Activated CD4-positive, alpha-beta T cell treated with anti-CD3 and anti-CD28 coated beads, Interleukin-2, Interleukin-6, amounts not matched to agents 100 ng/mL and 50 ng/mL, durations not matched to agents 16 hours and 8 hours (primary cell): ENCODE data around the gene TNK2.

Experiments
- DNase-seq: peaks from one replicate; pipeline ENCODE4 v3.0.0-alpha.2; 2020

The TNK2 gene

GRCh38 chr3:195897853-195898415 lies 10.4 kb downstream of the TNK2 start:
- no peak for DNase-seq

DNA sequence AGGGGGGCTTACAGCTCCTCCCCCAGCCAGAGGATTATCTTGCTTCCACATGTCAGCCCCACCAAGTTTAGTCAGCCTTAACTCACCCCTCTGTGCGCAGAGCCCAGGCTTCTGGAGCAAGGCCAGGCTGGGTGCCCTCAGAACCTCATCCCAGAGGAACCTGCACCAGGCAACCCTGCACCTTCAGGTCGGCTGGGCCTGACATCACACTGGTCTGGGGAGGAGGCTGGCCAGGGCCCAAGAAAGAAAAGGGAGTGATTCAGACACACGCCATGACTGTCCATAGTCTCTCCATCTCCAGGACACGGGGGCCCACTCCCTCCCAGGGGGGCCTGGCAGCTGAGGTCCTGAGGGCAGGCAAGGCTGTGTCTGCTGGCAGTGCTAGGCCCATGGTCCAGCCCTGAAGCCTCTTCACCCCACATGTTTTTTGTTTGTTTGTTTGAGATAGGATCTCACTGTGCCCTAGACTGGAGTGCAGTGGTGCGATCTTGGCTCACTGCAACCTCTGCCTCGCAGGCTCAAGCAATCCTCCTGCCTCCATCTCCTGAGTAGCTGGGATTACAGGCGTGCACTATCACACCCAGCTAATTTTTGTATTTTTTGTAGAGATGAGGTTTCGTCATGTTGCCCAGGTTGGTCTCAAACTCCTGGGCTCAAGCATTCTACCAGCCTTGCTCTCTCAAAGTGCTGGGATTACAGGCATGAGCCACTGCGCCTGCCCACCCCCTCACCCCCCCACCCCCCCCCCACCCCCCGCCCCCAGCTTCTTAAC lies 11.1 kb downstream of the TNK2 start:
- no peak for DNase-seq

DNA sequence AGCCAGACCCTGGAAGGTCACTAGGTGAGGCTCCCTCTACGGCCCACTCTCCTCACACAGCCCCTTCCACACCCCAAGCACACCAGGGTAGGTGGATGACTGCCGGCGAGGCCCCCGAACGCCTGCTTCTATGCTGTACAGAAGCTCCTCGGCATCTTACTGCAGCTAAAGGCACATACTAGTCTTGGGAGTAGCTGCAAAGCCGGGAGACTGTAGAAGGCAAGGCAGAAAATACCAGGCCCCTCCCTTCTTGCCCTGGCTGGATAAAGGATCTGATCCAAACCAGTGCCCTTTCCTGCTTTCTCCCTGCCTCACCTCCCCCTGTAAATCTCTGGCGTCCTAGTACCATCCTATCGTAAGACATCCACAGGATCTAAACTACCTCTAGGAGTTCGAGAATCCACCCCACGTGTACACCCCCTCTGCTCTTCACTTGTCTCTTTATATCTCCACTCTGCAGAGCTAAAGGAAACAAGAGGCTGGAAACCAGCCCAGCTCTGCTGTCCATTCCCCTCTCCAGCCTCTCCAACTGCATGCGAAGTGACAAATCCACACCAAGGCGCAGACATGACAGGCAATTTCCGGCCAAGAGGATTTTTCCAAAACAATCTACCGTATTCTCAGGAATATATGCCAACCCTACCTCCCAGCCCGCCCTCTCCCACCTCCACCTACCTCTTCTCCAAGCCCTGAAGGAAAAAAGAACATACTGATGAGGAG lies 11.8 kb downstream of the TNK2 start:
- no peak for DNase-seq

DNA sequence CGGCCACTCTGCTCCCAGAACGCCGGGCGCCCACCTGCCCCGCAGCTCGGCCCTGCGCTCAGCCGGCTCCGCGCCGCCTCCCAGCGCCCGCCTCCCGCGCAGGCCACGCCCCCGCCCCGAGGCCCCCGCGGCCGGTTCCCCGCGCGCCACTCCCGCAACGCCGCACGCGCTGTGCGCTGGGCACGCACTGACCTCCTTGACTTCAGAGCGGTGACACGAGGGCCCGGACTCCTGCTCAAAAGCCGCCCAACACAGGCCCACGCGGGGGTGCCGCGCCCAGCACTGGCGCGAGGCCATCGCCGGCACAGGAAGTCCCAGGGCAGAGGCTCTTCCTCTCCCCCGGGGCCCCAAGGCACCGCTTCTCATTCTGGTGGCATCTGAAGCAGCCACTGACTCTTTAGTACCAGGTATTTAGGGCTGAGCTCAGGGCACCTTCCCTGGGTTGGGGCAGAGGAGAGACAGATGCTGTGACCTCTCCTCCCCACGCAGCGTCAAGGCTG lies 12.4 kb downstream of the TNK2 start:
- DNase-seq: peak; percentile 71

GRCh38 chr3:195895078-195895860 lies 13.1 kb downstream of the TNK2 start:
- DNase-seq: peak; percentile 80

DNA sequence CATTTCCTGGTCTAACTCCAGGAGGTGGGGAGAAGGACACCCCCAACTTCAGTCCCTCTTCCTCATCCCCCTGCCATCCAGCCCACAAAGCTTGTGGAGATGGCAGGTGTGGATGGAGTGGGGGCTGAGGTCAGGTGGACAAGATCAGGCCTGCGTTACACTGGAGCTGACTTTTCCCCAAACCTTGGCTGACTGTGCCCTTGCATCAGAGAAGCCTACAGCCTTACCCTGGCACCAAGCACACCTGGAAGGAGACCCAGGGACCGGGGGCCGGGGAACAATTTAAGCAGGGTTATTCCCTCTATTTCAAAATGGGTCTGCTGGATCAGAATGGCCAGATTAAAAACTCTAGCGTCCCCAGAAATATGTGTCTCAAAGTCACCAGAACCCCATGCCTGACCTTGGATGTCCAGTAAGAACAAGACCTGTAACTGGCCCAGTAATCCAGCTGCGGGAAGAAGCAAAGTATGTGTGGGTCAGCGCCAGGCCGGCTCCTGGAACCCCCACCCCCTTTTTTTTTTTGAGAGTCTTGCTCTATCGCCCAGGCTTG lies 14.4 kb downstream of the TNK2 start:
- DNase-seq: no peak

GRCh38 chr3:195893516-195893915 lies 14.8 kb downstream of the TNK2 start:
- DNase-seq: no peak

GRCh38 chr3:195893044-195893395 lies 15.3 kb downstream of the TNK2 start:
- no peak for DNase-seq

DNA sequence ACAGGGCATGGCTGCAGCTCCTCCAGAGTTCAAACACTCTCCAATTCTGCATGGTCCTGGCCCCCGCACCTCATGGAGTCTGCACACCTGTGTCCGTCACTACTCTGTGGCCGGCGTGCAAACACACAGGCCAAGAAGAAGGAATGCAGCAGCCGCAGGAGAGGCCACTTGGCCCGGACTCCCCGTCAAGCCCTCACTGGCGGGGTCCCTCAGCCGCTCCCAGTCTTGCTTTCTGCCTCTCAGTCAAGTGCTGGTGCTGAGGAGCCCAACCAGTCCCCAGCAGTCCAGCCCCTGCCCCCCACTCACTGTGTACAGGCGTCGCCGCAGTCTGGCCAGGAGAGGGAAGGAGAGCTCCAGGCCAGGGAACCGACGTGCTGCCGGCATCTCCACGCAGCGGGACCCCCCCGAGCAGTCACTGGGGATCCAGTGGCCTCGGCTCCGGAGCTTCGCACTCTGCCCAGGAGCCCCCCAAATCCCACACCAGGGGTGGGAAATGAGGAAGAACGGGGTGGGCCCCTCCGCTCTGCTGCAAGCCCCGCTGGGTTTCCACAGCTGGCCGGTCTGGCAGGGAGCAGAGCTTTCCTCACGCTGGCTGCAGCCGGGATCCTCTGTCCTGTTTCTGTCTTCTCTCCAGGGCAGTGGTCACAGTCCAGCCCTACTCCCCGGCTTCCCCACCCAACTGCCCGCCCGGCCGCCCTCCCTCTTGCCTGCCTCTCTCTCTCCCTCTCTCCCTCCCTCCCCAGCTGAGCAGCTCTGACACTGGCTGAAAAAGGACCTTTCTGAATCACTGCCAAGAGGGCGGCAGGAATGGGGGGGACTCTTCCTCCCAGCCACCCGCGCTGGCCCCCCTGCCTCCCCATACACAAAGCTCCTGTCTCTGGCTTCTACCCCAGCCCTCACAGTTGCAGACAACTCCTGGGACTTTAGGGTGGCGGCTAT lies 16.0 kb downstream of the TNK2 start:
- DNase-seq: no peak

DNA sequence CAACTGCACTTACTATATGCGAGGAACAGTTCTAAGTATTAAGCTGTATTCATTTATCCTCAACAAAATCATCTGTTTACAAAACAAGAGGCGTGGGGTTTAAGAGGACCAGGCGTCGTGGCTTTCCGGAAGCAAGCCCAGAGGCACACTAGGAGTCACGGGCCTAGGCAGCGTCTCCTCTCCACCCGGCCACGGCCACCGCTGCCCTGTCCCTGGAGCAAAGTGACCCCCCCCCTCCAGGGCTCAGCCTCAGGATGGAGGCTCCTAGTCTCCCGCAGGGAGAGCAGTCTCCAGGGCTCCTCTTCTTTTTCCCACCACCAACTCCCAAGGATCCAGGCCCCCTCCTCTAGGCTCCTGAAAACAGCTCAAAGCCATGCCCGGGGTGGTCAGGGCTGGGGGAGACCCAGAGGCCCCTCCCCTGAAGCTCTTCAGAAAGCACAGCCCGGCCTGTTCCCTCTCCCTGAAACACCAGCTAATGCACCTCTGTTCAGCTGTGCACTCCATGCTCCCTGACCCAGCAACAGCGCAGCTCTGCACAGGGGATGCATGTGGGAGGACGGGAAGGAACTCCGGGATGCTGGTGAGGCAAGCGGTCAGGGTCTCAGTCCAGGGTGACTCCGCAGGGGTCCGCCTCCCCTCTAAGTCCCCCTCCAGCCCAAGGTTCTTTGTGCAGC lies 16.8 kb downstream of the TNK2 start:
- DNase-seq: no peak

DNA sequence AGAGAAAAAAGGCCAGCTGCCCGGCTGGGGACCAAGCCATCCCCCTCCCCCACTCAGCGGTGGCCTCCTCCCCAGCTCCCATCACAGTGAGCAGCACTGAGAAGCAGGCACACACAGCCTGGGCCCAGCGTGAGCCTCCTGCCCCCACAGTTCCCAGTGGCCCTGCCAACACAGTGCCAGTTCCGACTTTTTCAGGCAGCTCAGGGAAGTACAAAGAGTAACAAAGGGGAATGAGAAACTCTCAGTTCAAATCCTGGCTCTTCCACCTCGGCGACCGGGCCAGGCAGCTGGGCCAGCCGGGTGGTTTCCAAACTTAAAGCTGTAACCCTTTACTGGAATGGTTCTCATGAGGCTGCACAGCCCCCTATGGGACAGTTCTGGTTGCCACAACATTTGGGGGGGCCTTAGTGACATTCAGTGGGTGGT lies 18.5 kb downstream of the TNK2 start:
- DNase-seq: no peak

DNA sequence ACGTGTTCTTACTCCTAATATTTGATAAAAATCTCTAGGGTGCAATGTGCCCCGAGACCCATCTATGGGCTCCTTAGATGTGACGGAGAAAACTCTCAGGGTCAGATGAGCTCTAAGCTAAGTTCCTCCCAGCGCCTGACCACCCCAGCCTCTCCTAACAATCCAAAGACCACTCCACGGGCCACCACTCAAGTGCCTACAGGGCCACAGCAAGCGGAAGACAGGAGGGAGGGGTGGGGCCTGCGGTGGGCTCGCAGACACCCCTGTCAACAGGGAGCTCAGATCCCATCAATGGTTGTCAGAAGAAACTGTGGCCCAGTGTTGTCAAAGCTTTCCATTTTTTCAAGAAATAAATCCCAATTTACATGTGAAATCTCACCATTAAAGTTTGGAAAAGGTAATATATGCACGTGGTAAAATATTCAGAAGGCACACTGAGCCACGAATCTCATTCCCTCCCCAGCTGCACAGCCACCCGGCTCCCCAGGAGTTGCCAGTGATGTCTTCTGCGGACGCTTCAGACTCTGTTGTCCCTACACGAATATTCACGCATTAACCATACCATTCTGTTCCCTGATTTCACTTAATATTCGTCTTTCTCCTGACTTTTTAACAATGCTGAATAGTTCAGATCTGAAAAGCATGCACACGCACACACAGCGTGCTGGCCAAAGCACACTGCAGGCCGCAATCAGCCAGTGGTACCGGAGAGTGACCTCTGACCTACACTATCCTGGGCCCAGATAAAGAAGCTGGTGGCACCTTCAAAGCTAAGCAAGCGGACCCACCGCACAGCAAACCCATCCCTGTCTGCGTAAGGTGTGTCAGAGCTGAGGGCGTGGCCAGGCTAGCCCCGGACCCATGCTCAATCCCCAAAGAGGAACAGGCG lies 19.1 kb downstream of the TNK2 start:
- DNase-seq: no peak

GRCh38 chr3:195888311-195888761 lies 20.0 kb downstream of the TNK2 start:
- DNase-seq: no peak

- no peak for DNase-seq
Observed at GRCh38 chr3:195887670-195888069, 20.7 kb downstream of the TNK2 start.

DNA sequence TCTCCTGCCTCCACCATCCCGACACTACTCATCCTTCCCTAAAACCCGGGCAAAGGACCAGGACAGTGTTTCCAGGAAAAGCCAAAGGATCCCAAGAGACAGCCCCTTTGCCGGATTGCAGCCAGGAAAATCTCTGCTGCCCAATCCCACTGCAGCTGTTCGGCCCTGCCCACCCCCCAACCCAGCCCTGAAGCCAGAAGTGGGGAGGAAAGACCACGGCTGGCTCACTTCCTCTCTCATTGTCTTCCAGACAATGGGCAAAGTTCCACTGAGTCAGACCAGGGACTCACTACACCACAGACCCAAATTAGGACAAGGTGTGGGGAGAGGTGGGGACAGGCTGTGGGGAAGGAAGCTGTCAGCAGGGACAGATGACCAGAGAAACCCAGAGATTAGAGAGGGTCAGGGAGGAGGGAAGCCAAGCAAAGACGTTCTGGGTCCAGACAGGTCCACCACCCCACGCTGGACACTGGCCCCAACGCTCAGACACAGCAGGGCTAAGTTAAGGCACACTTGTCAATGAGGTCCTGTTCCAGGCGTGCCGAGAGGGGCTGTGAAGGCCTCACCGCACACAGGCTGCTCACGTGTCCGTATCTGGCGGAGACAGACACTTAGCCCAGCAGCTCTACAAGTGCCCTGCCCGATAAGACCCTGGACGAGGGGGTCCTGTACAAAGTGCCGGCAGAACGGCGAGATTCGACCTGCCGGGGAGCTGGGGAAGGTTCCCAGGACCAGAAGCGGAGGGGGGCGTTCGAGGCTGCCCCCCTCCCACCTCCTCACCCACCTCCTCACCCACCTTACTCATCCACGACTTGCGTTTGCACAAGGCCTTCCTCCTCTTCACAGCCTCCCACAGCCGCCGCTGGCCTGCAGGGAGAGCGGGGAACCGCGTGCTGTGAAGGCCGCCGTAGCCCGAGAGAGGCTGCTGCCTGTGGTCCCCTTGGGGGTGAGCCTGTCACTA lies 21.9 kb downstream of the TNK2 start:
- no peak for DNase-seq

GRCh38 chr3:195885036-195885891 lies 23.1 kb downstream of the TNK2 start:
- DNase-seq: no peak

GRCh38 chr3:195884691-195885035 lies 23.7 kb downstream of the TNK2 start:
- no peak for DNase-seq

GRCh38 chr3:195883801-195884200 lies 24.6 kb downstream of the TNK2 start:
- no peak for DNase-seq
